H54 (cell line): ENCODE data around the gene PSORS1C1.
A peak's percentile ranks its signal among the peaks of the same experiment; 100 is the strongest.

Source experiments
- DNase-seq: peaks from one replicate; pipeline ENCODE4 v3.0.0; 2011; ENCODE audit warnings: low spot score, mixed read lengths; ENCODE audit not compliant: insufficient read length
- FAIRE-seq: peaks from 3 replicates; lab custom pipeline; 2011; peaks lifted over from hg19 to GRCh38; lab: Jason Lieb, UNC
- POLR2A ChIP-seq: IDR thresholded peaks from 2 replicates; pipeline ENCODE4 v1.6.1; 2011; ENCODE audit warnings: low read depth, mild to moderate bottlenecking, low read length

Gene PSORS1C1

GRCh38 chr6:31087494-31088089 lies 27.0 kb upstream of the PSORS1C1 start:
- DNase-seq (peak; percentile 60), FAIRE-seq (peak; percentile 65)
- TF ChIP-seq POLR2A: no peak

- FAIRE-seq: no peak
- DNase-seq: no peak
- no peak for TF ChIP-seq POLR2A
Observed at GRCh38 chr6:31090275-31090972, 24.2 kb upstream of the PSORS1C1 start.

- no peak for TF ChIP-seq POLR2A
- no peak for DNase-seq
Observed at GRCh38 chr6:31090973-31091364, 23.6 kb upstream of the PSORS1C1 start.

GRCh38 chr6:31091680-31092079 lies 22.9 kb upstream of the PSORS1C1 start:
- TF ChIP-seq POLR2A: no peak
- FAIRE-seq: no peak
- no peak for DNase-seq

More at GRCh38 chr6:31090973-31091364, 23.6 kb upstream of the PSORS1C1 start:
- FAIRE-seq: no peak

- no peak for TF ChIP-seq POLR2A
- FAIRE-seq (no peak), DNase-seq (no peak)
Observed at GRCh38 chr6:31092238-31092637, 22.4 kb upstream of the PSORS1C1 start.

- no peak for DNase-seq
- FAIRE-seq: no peak
- no peak for TF ChIP-seq POLR2A
Observed at GRCh38 chr6:31092769-31093505, 21.7 kb upstream of the PSORS1C1 start.

- FAIRE-seq (peak; percentile 57), DNase-seq (no peak)
- no peak for TF ChIP-seq POLR2A
Observed at GRCh38 chr6:31094389-31094881, 20.2 kb upstream of the PSORS1C1 start.

GRCh38 chr6:31096215-31096614 lies 18.4 kb upstream of the PSORS1C1 start:
- FAIRE-seq (no peak), DNase-seq (no peak)
- no peak for TF ChIP-seq POLR2A

GRCh38 chr6:31096656-31097055 lies 17.9 kb upstream of the PSORS1C1 start:
- DNase-seq (no peak), FAIRE-seq (no peak)
- no peak for TF ChIP-seq POLR2A

- no peak for TF ChIP-seq POLR2A
- DNase-seq (no peak), FAIRE-seq (no peak)
Observed at GRCh38 chr6:31098449-31098938, 16.1 kb upstream of the PSORS1C1 start.

GRCh38 chr6:31103136-31103535 lies 11.5 kb upstream of the PSORS1C1 start:
- FAIRE-seq: no peak
- TF ChIP-seq POLR2A: no peak
- DNase-seq: no peak

GRCh38 chr6:31107052-31107451 lies 7.5 kb upstream of the PSORS1C1 start:
- TF ChIP-seq POLR2A: no peak
- DNase-seq (no peak), FAIRE-seq (no peak)

- no peak for TF ChIP-seq POLR2A
- FAIRE-seq (no peak), DNase-seq (no peak)
Observed at GRCh38 chr6:31110825-31111582, 3.6 kb upstream of the PSORS1C1 start.
